ENCODE data around the gene ACTMAP.
A peak's percentile ranks its signal among the peaks of the same experiment; 100 is the strongest.
"Not testable (repeated sequence)": the region's sequence is repeated elsewhere in the genome, so short reads cannot be mapped to it uniquely, and the experiment has no call there.

The ACTMAP gene

GRCh38 chr19:40750058-40750873 is at the start of gene ACTMAP:
Gene ACTMAP, minus strand, starts transcription at chr19:40750477. Its CDS starts 674 bp downstream, at chr19:40749803.
- DNase-seq (ENCODE audit: low read depth in 2 of 2): peak; percentile 95 to 99

- DNase-seq (ENCODE audit: low read depth in 2 of 2): peak in 1 of 2 donors; percentile 43
Measured at GRCh38 chr19:40799558-40800338, 49.5 kb upstream of the ACTMAP start.

- peak; percentile 100 for DNase-seq (ENCODE audit: low read depth in 2 of 2)
Measured at GRCh38 chr19:40798683-40799557, 48.6 kb upstream of the ACTMAP start, which contains the start of gene EGLN2. Gene EGLN2, plus strand, starts transcription at chr19:40799191. Its CDS starts 1,382 bp downstream, at chr19:40800573.

GRCh38 chr19:40797963-40798682 is 47.8 kb upstream of the ACTMAP start:
- DNase-seq (ENCODE audit: low read depth in 2 of 2): peak in 1 of 2 donors; percentile 42

- DNase-seq (ENCODE audit: low read depth in 2 of 2): no peak
Measured at GRCh38 chr19:40797166-40797962, 47.1 kb upstream of the ACTMAP start.

GRCh38 chr19:40791996-40792395 is 41.7 kb upstream of the ACTMAP start:
- no peak for DNase-seq (ENCODE audit: low read depth in 2 of 2)

GRCh38 chr19:40791349-40791748 is 41.1 kb upstream of the ACTMAP start:
- no peak for DNase-seq (ENCODE audit: low read depth in 2 of 2)

GRCh38 chr19:40786060-40787037 is 36.1 kb upstream of the ACTMAP start:
- DNase-seq (ENCODE audit: low read depth in 2 of 2): no peak

GRCh38 chr19:40785526-40785925 is 35.2 kb upstream of the ACTMAP start:
- DNase-seq (ENCODE audit: low read depth in 2 of 2): no peak

GRCh38 chr19:40784146-40784545 is 33.9 kb upstream of the ACTMAP start:
- not testable (repeated sequence) for DNase-seq (ENCODE audit: low read depth in 2 of 2)

GRCh38 chr19:40783711-40784110 is 33.4 kb upstream of the ACTMAP start:
- DNase-seq (ENCODE audit: low read depth in 2 of 2): no peak

GRCh38 chr19:40781140-40781539 is 30.9 kb upstream of the ACTMAP start:
- DNase-seq (ENCODE audit: low read depth in 2 of 2): no peak

GRCh38 chr19:40780582-40780981 is 30.3 kb upstream of the ACTMAP start:
- no peak for DNase-seq (ENCODE audit: low read depth in 2 of 2)

- no peak for DNase-seq (ENCODE audit: low read depth in 2 of 2)
Measured at GRCh38 chr19:40778706-40779284, 28.5 kb upstream of the ACTMAP start.

GRCh38 chr19:40777937-40778705 is 27.8 kb upstream of the ACTMAP start, which contains the start of gene RAB4B:
Gene RAB4B, plus strand, starts transcription at chr19:40778247. Its CDS starts 129 bp downstream, at chr19:40778376.
- DNase-seq (ENCODE audit: low read depth in 2 of 2): peak; percentile 100

- no peak for DNase-seq (ENCODE audit: low read depth in 2 of 2)
Measured at GRCh38 chr19:40777645-40777936, 27.3 kb upstream of the ACTMAP start.

- peak; percentile 72 to 78 for DNase-seq (ENCODE audit: low read depth in 2 of 2)
Measured at GRCh38 chr19:40776932-40777644, 26.8 kb upstream of the ACTMAP start.
